Panc1 (cell line): ENCODE data around the gene TMA16. TPM values are rescaled to one million over a fixed set of nuclear protein-coding genes. Genes with fewer than 3 reads are reported as not detected.

Source experiments
- ATAC-seq: fragments of 200-7000 bp; cut with Tn5 transposase; 2 replicates; pipeline ENCODE4 v1.9.1; 2020; ENCODE audit warnings: mild to moderate bottlenecking, moderate library complexity
- BruUV-seq: library from RNA; stranded (reverse); fragments of 400-500 nt; replicated peaks from 2 replicates; lab custom pipeline; 2021; lab: Mats Ljungman, UMichigan
- CTCF ChIA-PET: fragments of 300-600 bp; sonication (Branson Sonifier 250); formaldehyde crosslinking; loops from one replicate; lab custom pipeline; 2022; ENCODE audit warnings: antibody characterized with exemption; lab: Charles Lee
- POLR2A ChIA-PET: fragments of 300-600 bp; sonication (Branson Sonifier 250); formaldehyde crosslinking; loops from one replicate; lab custom pipeline; 2022; ENCODE audit warnings: antibody characterized with exemption; lab: Charles Lee
- DNase-seq: peaks from one replicate; pipeline ENCODE4 v3.0.0-alpha.2; 2010; ENCODE audit warnings: low read depth, low spot score
- H3K27ac ChIP-seq: 2 replicates; pipeline ENCODE4 v1.5.1; 2011; ENCODE audit warnings: mild to moderate bottlenecking, low read length, inconsistent platforms
- H3K27me3 ChIP-seq: fragments of 200-500 bp; sonication (Bioruptor generic); 2 replicates; pipeline ENCODE4 v1.6.0; 2014; ENCODE audit warnings: low read length, inconsistent platforms; ENCODE audit not compliant: control insufficient read depth, insufficient read depth
- H3K36me3 ChIP-seq: fragments of 200-500 bp; sonication (Bioruptor generic); 2 replicates; pipeline ENCODE4 v1.5.1; 2014; ENCODE audit warnings: inconsistent platforms, mild to moderate bottlenecking, low read length, moderate library complexity; ENCODE audit not compliant: control insufficient read depth, insufficient read depth
- H3K4me1 ChIP-seq: 2 replicates; pipeline ENCODE4 v1.5.1; 2011; ENCODE audit warnings: inconsistent platforms, mild to moderate bottlenecking, low read length, moderate library complexity; ENCODE audit not compliant: control insufficient read depth, insufficient read depth
- H3K4me3 ChIP-seq, 2 experiments: 2 replicates each; pipeline ENCODE4 v1.5.1; 2011 to 2012; ENCODE audit warnings: low read depth in 2 of 2, low read length in 2 of 2, mild to moderate bottlenecking in 2 of 2, inconsistent platforms in 1 of 2, moderate library complexity in 1 of 2
- H3K9me3 ChIP-seq: fragments of 200-500 bp; sonication (Bioruptor generic); 2 replicates; pipeline ENCODE4 v1.5.1; 2014; ENCODE audit warnings: low read depth, mild to moderate bottlenecking, inconsistent platforms, low read length, moderate library complexity; ENCODE audit not compliant: control insufficient read depth, insufficient read depth
- CTCF ChIP-seq: fragments of 450-650 bp; IDR thresholded peaks from 2 replicates; pipeline ENCODE4 v1.5.1; 2017; ENCODE audit warnings: mild to moderate bottlenecking
- POLR2AphosphoS5 ChIP-seq: IDR thresholded peaks from 2 replicates; pipeline ENCODE4 v1.6.1; 2012; ENCODE audit warnings: mild to moderate bottlenecking, low read depth, low read length, moderate library complexity
- REST ChIP-seq, 2 experiments: IDR thresholded peaks; 2 replicates each; pipeline ENCODE4 v1.6.1; 2011 to 2012; ENCODE audit warnings: low read depth in 2 of 2, control low read depth in 1 of 2, low read length in 1 of 2, mild to moderate bottlenecking in 1 of 2, moderate library complexity in 1 of 2; ENCODE audit not compliant: insufficient read depth in 1 of 2
- SIN3A ChIP-seq: IDR thresholded peaks from 2 replicates; pipeline ENCODE4 v1.6.1; 2012; ENCODE audit warnings: low read depth, mild to moderate bottlenecking, low read length, moderate library complexity, borderline replicate concordance; ENCODE audit not compliant: insufficient read depth
- TCF7L2 ChIP-seq: IDR thresholded peaks from 2 replicates; pipeline ENCODE4 v1.6.1; 2011; ENCODE audit warnings: mild to moderate bottlenecking, low read depth, low read length, inconsistent platforms
- in situ Hi-C: cut with HindIII; loops from 2 replicates; pipeline ENCODE4 v1.10.0; 2016; ENCODE audit warnings: low sequenced_read_pairs, low pct_unique_long_range_greater_than_20kb
- intact Hi-C: fragments of 100-400 bp; cut with micrococcal nuclease; formaldehyde crosslinking; loops from one replicate; pipeline ENCODE4 v1.10.0; 2022; ENCODE audit not compliant: unreplicated experiment
- total RNA-seq: library from RNA; stranded (reverse); gene quantifications from one replicate; pipeline ENCODE4 v1.2.1, GENCODE V29; 2021; ENCODE audit not compliant: unreplicated experiment

The TMA16 gene
- total RNA-seq, 1 experiment from 2014 or later: 26.9 TPM

- H3K4me1 ChIP-seq: no peaks in the 10 kb centered on the region
- H3K9me3 ChIP-seq: no peaks in the 10 kb centered on the region
- no peak within 1 kb of the TSS for H3K4me3 ChIP-seq
- CTCF ChIA-PET: no interaction called here
- ATAC-seq (no peak), DNase-seq (no peak)
- BruUV-seq: no TSS peak
- no peaks in the 10 kb centered on the region for H3K36me3 ChIP-seq
- H3K27me3 ChIP-seq: no peaks in the 10 kb centered on the region
- in situ Hi-C loops (no loop called here), intact Hi-C loops (no loop called here)
- TF ChIP-seq REST (IDR thresholded peaks at IDR 0.05; ENCODE audit: insufficient read depth in 1 of 2, low read depth in 2 of 2, low read length in 1 of 2) (no peak), SIN3A (no peak), POLR2AphosphoS5 (no peak), CTCF (no peak)
- POLR2A ChIA-PET: no interaction called here
- H3K27ac ChIP-seq: no peak within 1 kb of the TSS
Measured at GRCh38 chr4:163473576-163473975, 20.9 kb upstream of the TMA16 start, which contains the start of gene TKTL2. Gene TKTL2 (minus strand): TSS chr4:163473754. CDS start chr4:163473734, 20 bp downstream.

GRCh38 chr4:163474027-163474426 lies 20.5 kb upstream of the TMA16 start:
- ATAC-seq: no peak
- ChIA-PET CTCF (no interaction called here), POLR2A (no interaction called here)
- in situ Hi-C loops (no loop called here), intact Hi-C loops (no loop called here)
- BruUV-seq: no TSS peak
- Histone ChIP-seq H3K27ac (no peak overlapping the region), H3K4me3 (no peak overlapping the region), H3K27me3 (no peaks in the 10 kb centered on the region), H3K4me1 (no peaks in the 10 kb centered on the region), H3K9me3 (no peaks in the 10 kb centered on the region), H3K36me3 (no peaks in the 10 kb centered on the region)
- TF ChIP-seq TCF7L2 (no peak), CTCF (no peak), REST (IDR thresholded peaks at IDR 0.05; ENCODE audit: insufficient read depth in 1 of 2, low read depth in 2 of 2, low read length in 1 of 2) (no peak), SIN3A (no peak), POLR2AphosphoS5 (no peak)
- DNase-seq: no peak
